Endothelial cell of umbilical vein (primary cell): ENCODE measurements around the gene PFDN4. TPM values are rescaled to one million over a fixed set of nuclear protein-coding genes. Genes with fewer than 3 reads are reported as not detected.

Source experiments
- BruUV-seq: library from RNA; stranded (reverse); fragments of 400-500 nt; replicated peaks from 2 replicates; lab custom pipeline; 2021; lab: Mats Ljungman, UMichigan
- CTCF ChIA-PET: fragments of 300-600, 350-600 bp; sonication (Branson Sonifier 250); formaldehyde crosslinking; loops from one replicate; lab custom pipeline; 2021; ENCODE audit warnings: antibody characterized with exemption, inconsistent platforms; lab: Charles Lee
- POLR2A ChIA-PET: fragments of 300-600, 350-600 bp; sonication (Branson Sonifier 250); formaldehyde crosslinking; loops from one replicate; lab custom pipeline; 2021; ENCODE audit warnings: antibody characterized with exemption, inconsistent platforms; lab: Charles Lee
- DNase-seq: peaks from one replicate; pipeline ENCODE4 v3.0.0-alpha.2; 2011; ENCODE audit warnings: low read depth, low spot score
- FAIRE-seq: peaks from 2 replicates; lab custom pipeline; 2011; peaks lifted over from hg19 to GRCh38; lab: Jason Lieb, UNC
- H2AFZ ChIP-seq: 2 replicates; pipeline ENCODE4 v1.6.0; 2012; ENCODE audit warnings: low read depth, low read length, control low read depth, inconsistent platforms
- H3K27ac ChIP-seq: 2 replicates; pipeline ENCODE4 v1.5.1; 2011; ENCODE audit warnings: low read depth, mild to moderate bottlenecking, control low read depth, low read length, moderate library complexity; ENCODE audit not compliant: insufficient read depth
- H3K27me3 ChIP-seq, 2 experiments: 2 replicates each; pipeline versions ENCODE4 v1.6.0 to v1.6.1; 2011; ENCODE audit warnings: low read length in 2 of 2, mixed read lengths in 1 of 2; ENCODE audit not compliant: control insufficient read depth in 2 of 2, insufficient read depth in 2 of 2
- H3K36me3 ChIP-seq, 2 experiments: 2 replicates in 1 of 2; 3 replicates in 1 of 2; pipeline ENCODE4 v1.5.1; 2011; ENCODE audit warnings: low read length in 2 of 2, mild to moderate bottlenecking in 1 of 2, moderate library complexity in 1 of 2; ENCODE audit not compliant: control insufficient read depth in 2 of 2, insufficient read depth in 2 of 2; ENCODE audit errors: extremely low read depth in 1 of 2
- H3K4me1 ChIP-seq: 3 replicates; pipeline ENCODE4 v1.5.1; 2011; ENCODE audit warnings: mild to moderate bottlenecking, low read length; ENCODE audit not compliant: control insufficient read depth, insufficient read depth; ENCODE audit errors: extremely low read depth
- H3K4me2 ChIP-seq: 2 replicates; pipeline ENCODE4 v1.6.1; 2011; ENCODE audit warnings: low read length, control low read depth, mixed read lengths; ENCODE audit not compliant: insufficient read depth
- H3K4me3 ChIP-seq, 3 experiments: fragments of 200-600 bp in 1 of 3; sonication (generic), shearing (Covaris generic) in 1 of 3; replicated peaks in 1 of 3; 2 replicates each; pipeline ENCODE4 v1.5.1; 2011 to 2016; ENCODE audit warnings: control low read depth in 3 of 3, low read length in 3 of 3, mild to moderate bottlenecking in 2 of 3, inconsistent platforms in 1 of 3, low read depth in 1 of 3, moderate library complexity in 1 of 3; ENCODE audit not compliant: insufficient read depth in 1 of 3
- H3K79me2 ChIP-seq: 2 replicates; pipeline ENCODE4 v1.6.0; 2012; ENCODE audit warnings: low read length, inconsistent platforms; ENCODE audit not compliant: control insufficient read depth, insufficient read depth
- H3K9ac ChIP-seq: replicated peaks from 2 replicates; pipeline ENCODE3; 2011; ENCODE audit warnings: low read length, control low read depth; ENCODE audit not compliant: insufficient read depth; ENCODE audit errors: extremely low read depth
- H3K9me1 ChIP-seq: replicated peaks from 3 replicates; pipeline ENCODE4 v1.6.0; 2011; ENCODE audit warnings: mild to moderate bottlenecking, low read length; ENCODE audit not compliant: control insufficient read depth, insufficient read depth; ENCODE audit errors: extremely low read depth
- H3K9me3 ChIP-seq: replicated peaks from 2 replicates; pipeline ENCODE4 v1.5.1; 2012; ENCODE audit warnings: low read length, inconsistent platforms; ENCODE audit not compliant: control insufficient read depth, insufficient read depth
- H4K20me1 ChIP-seq: replicated peaks from 2 replicates; pipeline ENCODE3; 2011; ENCODE audit warnings: mild to moderate bottlenecking, low read length; ENCODE audit not compliant: control insufficient read depth, insufficient read depth; ENCODE audit errors: extremely low read depth
- EZH2 ChIP-seq: IDR thresholded peaks from 2 replicates; pipeline ENCODE4 v1.6.1; 2012; ENCODE audit warnings: borderline replicate concordance, low read depth, mild to moderate bottlenecking, moderate library complexity, low read length, inconsistent platforms; ENCODE audit not compliant: severe bottlenecking
- FOS ChIP-seq: IDR thresholded peaks from 2 replicates; pipeline ENCODE4 v1.6.1; 2011; ENCODE audit warnings: mild to moderate bottlenecking, low read length, moderate library complexity, borderline replicate concordance; ENCODE audit not compliant: insufficient read depth
- GATA2 ChIP-seq: IDR thresholded peaks from 2 replicates; pipeline ENCODE4 v1.7.0; 2011; ENCODE audit warnings: low read depth, mild to moderate bottlenecking, moderate library complexity, mixed read lengths, low read length; ENCODE audit not compliant: insufficient read length, insufficient read depth
- MAX ChIP-seq: IDR thresholded peaks from 2 replicates; pipeline ENCODE4 v1.6.1; 2011; ENCODE audit not compliant: insufficient read depth, insufficient read length
- MYC ChIP-seq: IDR thresholded peaks from one replicate; pipeline ENCODE4 v1.6.1; 2011; ENCODE audit warnings: mild to moderate bottlenecking, low read depth, low read length
- POLR2A ChIP-seq: IDR thresholded peaks from 2 replicates; pipeline ENCODE4 v1.6.1; 2012; ENCODE audit warnings: low read depth, mild to moderate bottlenecking, control low read depth, low read length
- dilution Hi-C: fragments of 300-500 bp; cut with MboI; formaldehyde crosslinking; loops from one replicate; pipeline ENCODE4 v1.15.0; 2019; ENCODE audit warnings: low sequenced_read_pairs; ENCODE audit not compliant: extremely low pct_ligation_motif_present
- intact Hi-C: fragments of 100-400 bp; cut with micrococcal nuclease; formaldehyde crosslinking; loops from one replicate; pipeline ENCODE4 v1.10.0; 2022
- polyA plus RNA-seq, 4 experiments: library from polyadenylated mRNA; depleted of rRNA in 3 of 4; stranded (reverse) in 3 of 4; unstranded in 1 of 4; fragments of >200 nt; gene quantifications; 2 replicates each; pipeline versions ENCODE4 v1.2.1 to v1.2.3, GENCODE V29; 2011 to 2012; ENCODE audit warnings: missing spikeins in 1 of 4
- total RNA-seq: library from RNA; stranded (reverse); gene quantifications from 2 replicates; pipeline ENCODE4 v1.2.3, GENCODE V29; 2021

Gene PFDN4
- total and polyA plus RNA-seq, 2 donors (not counting 3 experiments of a cell fraction or from before 2014, with no cell fraction given), result 17.5 to 44.2 TPM

GRCh38 chr20:54170963-54171362, 36.9 kb upstream of the PFDN4 start:
- H3K4me1 ChIP-seq, result no peaks in the 10 kb centered on the region
- DNase-seq, result no peak
- FAIRE-seq, result no peak
- H3K27ac ChIP-seq, result no peak overlapping the region
- no peaks in the 10 kb centered on the region for H3K36me3 ChIP-seq
- BruUV-seq, result no TSS peak
- peaks cover 35 to 47% of the 10 kb centered on the region in 2 experiments for H3K27me3 ChIP-seq
- no peak overlapping the region for H3K9ac ChIP-seq
- CTCF ChIA-PET, result interaction anchor here (0.9 kb wide), 1 partner anchor 29 kb away, joined by 3 read pairs; no protein-coding TSS in a partner anchor
- POLR2A ChIA-PET, result no interaction called here
- H3K4me2 ChIP-seq, result no peak overlapping the region
- H3K9me3 ChIP-seq, result no peaks in the 10 kb centered on the region
- TF ChIP-seq EZH2 (peak; percentile 41), MYC (no peak), MAX (no peak)
- H2AFZ ChIP-seq, result no peak overlapping the region
- dilution Hi-C loops (no loop called here), intact Hi-C loops (no loop called here)
- no peak overlapping the region for H3K4me3 ChIP-seq
- H4K20me1 ChIP-seq, result no peaks in the 10 kb centered on the region
- no peaks in the 10 kb centered on the region for H3K79me2 ChIP-seq
- H3K9me1 ChIP-seq, result no peaks in the 10 kb centered on the region

- POLR2A ChIA-PET, result no interaction called here
- CTCF ChIA-PET, result no interaction called here
- Histone ChIP-seq H3K36me3 (no peaks in the 10 kb centered on the region), H3K4me3 (no peak overlapping the region), H3K9ac (no peak overlapping the region), H3K4me1 (no peaks in the 10 kb centered on the region), H2AFZ (no peak overlapping the region), H3K4me2 (no peak overlapping the region), H4K20me1 (no peaks in the 10 kb centered on the region), H3K9me3 (no peaks in the 10 kb centered on the region), H3K79me2 (no peaks in the 10 kb centered on the region), H3K27ac (no peak overlapping the region), H3K9me1 (no peaks in the 10 kb centered on the region), H3K27me3 (peaks cover 35 to 47% of the 10 kb centered on the region in 2 experiments)
- no peak for DNase-seq
- TF ChIP-seq MYC (no peak), POLR2A (no peak), MAX (no peak), FOS (no peak), GATA2 (no peak)
- BruUV-seq, result no TSS peak
- dilution Hi-C loops (no loop called here), intact Hi-C loops (no loop called here)
- no peak for FAIRE-seq
Observed at GRCh38 chr20:54172532-54172855, 35.4 kb upstream of the PFDN4 start.
